Measurements from ENCODE around the gene PALM. TPM values are rescaled to one million over a fixed set of nuclear protein-coding genes. Genes with fewer than 3 reads are reported as not detected.

The PALM gene
- total and polyA plus RNA-seq, 9 of the 15 experiments (the other 6 are each of a cell fraction or from before 2014, with no cell fraction given), result 0.04 to 6.6 (median 1.7) TPM

- no peak for TF ChIP-seq TEAD2 (tag; IDR thresholded peaks at IDR 0.05)
- no peak for TF ChIP-seq PREB (CRISPR knock-in tag; IDR thresholded peaks at IDR 0.05)
- TF ChIP-seq IRF1 (CRISPR knock-in tag; IDR thresholded peaks at IDR 0.05; ENCODE audit: borderline replicate concordance), result no peak
- no peak for TF ChIP-seq YBX1 (IDR thresholded peaks at IDR 0.05)
- TF ChIP-seq NCOA6 (IDR thresholded peaks at IDR 0.05), result no peak
- TF ChIP-seq NKRF (IDR thresholded peaks at IDR 0.05; ENCODE audit: borderline replicate concordance), result no peak
- no peak for TF ChIP-seq HDAC8 (tag; IDR thresholded peaks at IDR 0.05)
- TF ChIP-seq TBP (optimal IDR thresholded peaks at IDR 0.05; ENCODE audit: low read depth, low read length), result peak; percentile 40
- TF ChIP-seq SREBF1 (IDR thresholded peaks at IDR 0.05; ENCODE audit: borderline replicate concordance, low read depth, low read length), result no peak
- TF ChIP-seq BRD4 (IDR thresholded peaks at IDR 0.05), result peak; percentile 83; the same call in 1 of the 2 replicates
- peak in 1 of 2 experiments; percentile 57; a peak in 1 of 4 replicates for TF ChIP-seq ZMIZ1 (IDR thresholded peaks at IDR 0.05; ENCODE audit: low read depth in 2 of 2, low read length in 2 of 2)
- no peak for TF ChIP-seq CREB3L1 (IDR thresholded peaks at IDR 0.05; ENCODE audit: borderline replicate concordance, low read depth)
- TF ChIP-seq ZNF253 (CRISPR knock-in tag; conservative IDR thresholded peaks at IDR 0.05), result no peak
- TF ChIP-seq PHB2 (IDR thresholded peaks at IDR 0.05; ENCODE audit: low read depth), result no peak
- 0 out of 2 replicates have a peak, but pooled peaks have one; percentile 39 for TF ChIP-seq BACH1 (tag; IDR thresholded peaks at IDR 0.05)
- TF ChIP-seq CBX3 (IDR thresholded peaks at IDR 0.05; ENCODE audit: borderline replicate concordance in 1 of 2, low read length in 2 of 2), result peak in 1 of 2 experiments; percentile 43; a peak in 1 of 3 replicates
- TF ChIP-seq DACH1 (IDR thresholded peaks at IDR 0.05; ENCODE audit: partially characterized antibody), result peak; percentile 65
- no peak for TF ChIP-seq ZNF224 (CRISPR knock-in tag; IDR thresholded peaks at IDR 0.05)
Observed at GRCh38 chr19:791567-792305, 83.0 kb downstream of the PALM start (continued).

Measured in K562 (cell line).